ENCODE measurements around the gene ASAH2.
"Not testable (repeated sequence)": the region's sequence is repeated elsewhere in the genome, so short reads cannot be mapped to it uniquely, and the experiment has no call there.

The ASAH2 gene

DNA sequence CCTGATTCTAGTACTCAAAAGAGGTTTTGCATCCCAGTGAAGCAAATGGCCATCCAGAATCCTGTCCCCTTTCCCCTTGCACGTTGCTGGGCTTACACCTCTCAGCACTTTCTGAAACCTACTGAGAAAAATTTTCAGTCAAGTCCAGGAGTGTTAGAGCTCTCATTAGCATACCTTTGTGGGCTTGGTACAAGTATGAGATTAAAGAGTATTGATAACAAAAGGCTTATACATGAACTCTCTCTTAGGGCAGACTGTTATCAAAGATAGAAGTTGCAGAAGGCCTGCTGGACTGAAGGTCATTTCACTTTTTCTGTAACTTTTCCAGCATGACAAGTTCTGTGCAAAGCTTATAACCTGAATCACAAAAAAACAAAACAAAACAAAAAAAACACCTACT is at the start of gene ASAH2:
Gene ASAH2 (minus strand): TSS at position 123 of the 400 bp plus-strand sequence. CDS start 2,906 bp downstream, outside the sequence.
- no peak for DNase-seq (ENCODE audit: low spot score)

GRCh38 chr10:50299948-50300669 is 48.8 kb upstream of the ASAH2 start:
- DNase-seq (ENCODE audit: low spot score), result no peak

DNA sequence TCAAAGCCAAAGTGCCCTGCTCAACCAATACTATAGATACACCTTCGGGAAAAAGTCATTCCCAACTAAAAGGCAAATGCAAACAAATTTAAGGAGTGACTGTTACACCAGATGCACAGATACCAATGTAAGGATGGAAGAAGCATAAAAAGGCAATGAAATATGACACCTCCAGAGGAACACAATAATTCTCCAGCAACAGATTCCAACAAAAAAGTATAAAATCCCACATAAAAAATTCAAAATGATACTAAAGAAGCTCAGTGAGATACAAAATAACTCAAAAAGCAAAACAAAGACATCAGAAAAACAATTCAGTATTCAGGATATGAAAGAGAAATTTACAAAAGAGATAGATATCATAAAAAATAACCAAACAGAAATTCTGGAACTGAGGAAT is 44.1 kb upstream of the ASAH2 start:
- no peak for DNase-seq (ENCODE audit: low spot score)

GRCh38 chr10:50294582-50294981 is 43.3 kb upstream of the ASAH2 start:
- DNase-seq (ENCODE audit: low spot score), result no peak

DNA sequence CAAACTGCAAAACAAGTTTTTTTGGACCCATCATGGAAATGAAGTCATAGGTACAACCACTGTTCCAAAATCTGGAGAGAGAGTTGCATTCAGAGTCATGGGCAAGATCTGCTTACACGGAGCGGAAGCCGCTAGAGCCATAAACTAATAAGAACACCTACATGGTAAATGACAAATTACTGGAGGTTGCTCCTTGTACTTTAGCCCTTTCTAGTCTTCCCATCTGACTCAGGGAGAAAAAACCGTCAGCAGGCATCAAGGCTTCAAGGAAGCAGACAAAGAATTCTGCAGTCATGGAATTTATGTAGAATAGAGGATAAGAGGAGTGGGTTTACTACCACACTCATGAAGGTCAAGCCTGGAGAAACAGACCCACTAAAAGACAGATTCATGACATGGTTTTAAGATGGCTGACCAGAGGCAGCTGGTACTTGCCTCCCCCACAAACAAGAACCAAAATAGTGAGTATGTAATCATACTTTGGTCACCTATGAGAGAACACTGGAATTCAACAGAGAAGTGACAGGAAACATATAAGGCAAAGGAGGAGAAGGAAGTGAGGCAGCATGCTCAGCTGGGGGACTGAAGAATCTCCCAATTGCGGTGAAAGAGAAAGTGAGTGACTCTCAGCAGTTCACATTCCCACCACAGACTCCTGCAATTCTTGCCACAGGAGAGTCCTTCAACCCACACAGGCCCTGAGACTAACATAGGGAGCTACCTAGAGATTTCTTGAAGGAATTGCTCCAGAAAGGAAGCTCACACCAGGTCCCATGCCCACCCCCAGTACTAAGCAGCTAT is 42.4 kb upstream of the ASAH2 start:
- no peak for DNase-seq (ENCODE audit: low spot score)

DNA sequence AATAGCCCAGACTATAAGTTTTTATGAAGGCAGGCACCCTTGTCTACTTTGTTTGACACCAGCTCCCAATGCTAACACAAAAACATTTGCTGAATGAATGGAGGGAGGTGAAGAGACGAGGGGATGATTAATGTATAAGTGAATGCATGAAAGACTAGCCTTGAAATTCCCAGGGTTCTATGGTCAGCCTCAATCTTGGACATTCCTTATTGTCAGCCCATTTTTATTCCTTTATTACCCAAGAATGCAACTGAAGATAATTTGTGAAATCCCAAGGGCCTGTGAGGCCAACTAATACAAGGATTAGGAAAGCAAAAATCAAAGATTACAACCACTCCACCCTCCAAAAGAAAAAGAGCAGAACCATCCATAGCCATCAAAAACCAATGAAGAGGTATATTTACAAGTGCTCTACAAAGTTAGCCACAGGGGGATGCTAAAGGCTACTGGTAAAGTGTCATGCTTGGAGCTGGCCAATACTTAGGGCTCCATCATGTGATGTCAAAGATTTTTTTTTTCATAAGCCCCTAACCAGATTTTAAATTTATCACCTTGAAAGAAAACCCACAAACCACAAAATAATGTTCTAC is 40.0 kb upstream of the ASAH2 start:
- DNase-seq (ENCODE audit: low spot score), result no peak

- DNase-seq (ENCODE audit: low spot score), result no peak
These were observed 37.9 kb upstream of the ASAH2 start for GRCh38 chr10:50289196-50289595.

GRCh38 chr10:50286996-50287803 is 35.9 kb upstream of the ASAH2 start:
- DNase-seq (ENCODE audit: low spot score), result no peak

GRCh38 chr10:50286517-50286916 is 35.2 kb upstream of the ASAH2 start:
- DNase-seq (ENCODE audit: low spot score), result no peak

DNA sequence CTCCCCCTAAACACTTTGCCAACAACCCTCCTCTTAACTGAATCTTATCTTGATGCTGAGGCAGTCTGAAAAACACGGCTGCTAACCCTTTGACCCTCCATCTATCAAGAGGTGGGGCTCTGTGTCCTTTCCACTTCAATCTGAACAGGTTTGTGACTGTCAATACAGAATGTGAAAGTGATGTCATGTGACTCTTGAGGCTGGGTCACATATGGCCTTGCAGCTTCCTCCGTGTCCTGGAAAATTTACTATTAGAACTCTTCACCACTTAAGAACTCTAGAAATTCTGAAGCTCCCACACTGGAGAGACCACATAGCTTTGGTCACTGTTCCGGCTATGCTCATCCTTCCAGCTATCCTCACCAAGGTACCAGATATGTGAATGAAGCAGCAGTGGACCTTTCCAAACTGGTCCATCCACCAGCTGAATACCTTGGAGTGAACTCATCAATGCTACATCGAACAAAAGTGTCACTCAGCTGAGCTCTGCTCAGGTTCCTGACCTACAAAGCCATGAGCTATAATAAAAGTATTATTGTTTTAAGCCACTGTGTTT is 30.7 kb upstream of the ASAH2 start:
- DNase-seq (ENCODE audit: low spot score), result no peak

GRCh38 chr10:50281210-50281966 is 30.1 kb upstream of the ASAH2 start:
- no peak for DNase-seq (ENCODE audit: low spot score)

DNA sequence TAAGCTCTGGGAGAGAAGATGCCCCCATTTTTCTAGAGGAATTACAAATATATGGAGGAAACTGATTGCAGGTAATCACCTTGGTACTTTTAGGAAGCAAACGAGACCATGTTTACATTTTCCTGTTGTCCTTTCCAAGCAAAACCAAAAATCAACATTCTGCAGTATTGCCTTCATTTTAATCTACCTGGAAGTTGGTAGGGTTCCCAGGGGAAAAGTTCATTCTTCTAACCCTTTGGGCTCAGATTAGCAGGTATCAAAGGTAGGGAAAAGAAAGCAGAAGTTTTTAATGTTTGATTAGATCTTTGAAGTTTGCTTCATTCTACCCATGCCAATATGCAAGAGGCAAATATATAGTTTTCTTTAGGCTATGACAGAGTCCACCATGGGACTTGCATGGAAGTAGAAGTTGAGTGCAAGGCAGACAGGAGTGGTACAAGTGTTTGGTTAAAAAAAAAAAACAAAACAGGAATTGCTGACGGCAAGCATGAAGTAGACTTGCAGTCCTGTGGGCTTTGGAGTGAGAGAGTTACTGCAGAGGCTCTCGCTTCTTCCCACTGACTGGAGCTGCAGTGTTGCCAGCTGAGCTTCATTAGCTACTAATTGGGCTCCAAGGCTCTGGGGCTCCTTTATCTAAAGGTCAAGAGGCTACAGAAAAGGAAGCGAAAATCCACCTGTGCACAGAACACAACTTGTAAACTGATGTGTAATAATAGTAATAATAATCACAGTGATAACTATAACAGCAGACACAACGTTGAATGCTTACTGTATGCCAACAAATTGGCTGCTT is 28.9 kb upstream of the ASAH2 start:
- DNase-seq (ENCODE audit: low spot score), result no peak

DNA sequence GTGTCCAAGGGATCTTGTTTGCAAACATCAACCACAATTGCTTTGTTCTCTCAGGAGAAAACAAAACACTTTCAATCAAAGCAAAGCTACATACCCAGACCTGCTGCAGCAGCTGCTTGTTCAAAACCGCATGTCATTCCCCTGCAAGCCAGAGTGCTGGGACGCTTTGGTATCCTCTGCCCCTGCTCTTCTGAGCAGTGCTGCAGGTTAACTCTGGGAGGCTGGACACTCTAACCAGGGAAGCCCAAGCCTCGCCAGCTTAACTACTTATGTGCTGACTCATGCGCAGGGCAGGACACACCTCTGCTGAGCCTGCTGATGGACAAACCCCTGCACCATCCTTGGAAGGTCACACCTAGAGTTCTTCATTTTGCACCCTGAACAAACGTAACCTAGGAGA is 28.2 kb upstream of the ASAH2 start:
- peak; percentile 52 for DNase-seq (ENCODE audit: low spot score)

DNA sequence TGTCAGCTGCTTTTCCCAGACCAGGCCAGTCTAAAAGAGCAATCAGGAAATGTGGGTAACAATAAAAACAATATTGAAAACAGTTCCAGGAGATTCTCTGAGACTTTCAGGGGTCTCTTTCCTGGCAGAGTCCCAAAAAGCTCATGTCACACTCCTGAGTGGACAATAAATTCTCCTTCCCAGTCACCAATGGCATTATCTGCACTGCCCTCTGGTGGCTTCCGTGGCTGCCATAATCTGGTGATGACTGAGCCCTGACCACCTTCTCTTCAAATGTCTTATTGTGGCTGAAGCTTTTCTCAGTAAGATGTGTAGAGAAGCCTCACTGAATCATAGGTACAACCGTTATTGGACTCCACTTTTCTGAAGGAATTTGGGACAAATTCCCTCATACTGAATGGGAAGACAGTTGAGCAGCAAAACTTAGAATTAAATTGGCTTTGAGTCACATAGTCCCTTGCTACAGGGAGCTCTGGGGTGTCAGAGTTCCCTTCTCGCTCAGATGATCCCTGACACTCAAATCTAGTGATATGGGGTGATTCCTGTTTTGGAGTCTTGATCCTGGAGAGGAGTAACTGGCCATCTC is 24.4 kb upstream of the ASAH2 start:
- peak; percentile 60 for DNase-seq (ENCODE audit: low spot score)

- no peak for DNase-seq (ENCODE audit: low spot score)
These were observed 21.2 kb upstream of the ASAH2 start for GRCh38 chr10:50272531-50272930.

DNA sequence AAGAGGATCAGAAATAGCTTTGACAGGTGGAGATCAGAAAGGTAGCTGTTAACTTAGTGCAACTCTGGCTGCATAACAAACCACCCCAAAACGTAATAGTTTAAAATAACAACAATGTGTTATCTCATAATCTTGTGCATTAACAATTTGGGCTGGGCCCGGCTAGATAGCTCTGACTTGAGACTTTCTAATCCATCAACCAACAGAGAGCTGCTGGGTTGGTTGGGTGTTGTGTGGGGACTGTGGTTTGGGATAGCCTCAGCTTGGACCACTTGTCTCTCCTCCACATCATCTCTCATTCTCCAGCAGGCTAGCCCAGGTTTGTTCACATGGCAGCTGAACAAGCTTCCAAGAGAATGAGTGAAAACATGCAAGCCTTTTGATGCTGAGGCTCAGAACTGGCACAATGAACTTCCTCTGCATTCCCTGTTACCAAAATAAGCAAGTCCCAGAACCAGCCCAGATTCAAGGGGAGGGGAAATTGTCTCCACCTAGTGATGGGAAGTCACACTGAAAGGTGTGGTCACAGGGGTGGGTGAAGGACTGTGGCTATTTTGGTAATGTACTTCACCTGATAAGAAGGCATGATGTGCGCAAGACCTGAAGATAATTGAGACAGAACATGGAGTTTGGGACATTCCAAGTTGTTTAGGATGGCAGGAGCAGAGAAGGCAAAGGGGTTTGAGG is 20.4 kb upstream of the ASAH2 start:
- DNase-seq (ENCODE audit: low spot score), result no peak

DNA sequence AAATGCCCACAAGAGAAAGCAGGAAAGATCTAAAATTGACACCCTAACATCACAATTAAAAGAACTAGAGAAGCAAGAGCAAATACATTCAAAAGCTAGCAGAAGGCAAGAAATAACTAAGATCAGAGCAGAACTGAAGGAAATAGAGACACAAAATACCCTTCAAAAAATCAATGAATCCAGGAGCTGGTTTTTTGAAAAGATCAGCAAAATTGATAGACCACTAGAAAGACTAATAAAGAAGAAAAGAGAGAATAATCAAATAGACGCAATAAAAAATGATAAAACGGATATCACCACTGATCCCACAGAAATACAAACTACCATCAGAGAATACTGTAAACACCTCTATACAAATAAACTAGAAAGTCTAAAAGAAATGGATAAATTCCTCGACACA is 16.6 kb upstream of the ASAH2 start:
- not testable (repeated sequence) for DNase-seq (ENCODE audit: low spot score)

GRCh38 chr10:50262625-50263024 is 11.3 kb upstream of the ASAH2 start:
- DNase-seq (ENCODE audit: low spot score), result not testable (repeated sequence)

- no peak for DNase-seq (ENCODE audit: low spot score)
These were observed 9.5 kb upstream of the ASAH2 start for GRCh38 chr10:50260791-50261281.
